GDM1 (cell line): ENCODE data around the gene ACTL8.
"Not testable (repeated sequence)": the region's sequence is repeated elsewhere in the genome, so short reads cannot be mapped to it uniquely, and the experiment has no call there.

Experiments
- DNase-seq: peaks from one replicate; lab custom pipeline; 2025; lab: John Stamatoyannopoulos, UW

ACTL8 gene

DNA sequence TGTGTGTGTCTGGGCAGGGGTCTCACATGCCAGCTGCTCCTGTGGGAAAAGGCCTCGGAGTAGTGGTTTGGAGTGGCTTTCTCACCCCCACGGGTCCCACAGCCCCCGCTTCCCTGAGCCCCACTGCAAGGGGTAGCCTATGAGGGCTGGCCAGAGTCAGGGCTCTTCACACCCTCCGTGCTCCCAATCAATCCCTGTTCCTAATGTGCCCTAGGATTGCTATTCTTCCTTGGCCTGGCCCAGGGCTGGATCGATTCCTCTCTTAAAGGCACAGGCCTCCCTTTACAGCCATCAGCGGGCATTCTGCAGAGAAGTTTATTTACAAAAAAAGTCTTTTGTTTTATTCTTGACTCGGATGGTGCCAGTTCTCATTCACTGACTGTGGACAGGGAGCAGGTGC is 19.3 kb upstream of the ACTL8 start:
- DNase-seq = no peak

DNA sequence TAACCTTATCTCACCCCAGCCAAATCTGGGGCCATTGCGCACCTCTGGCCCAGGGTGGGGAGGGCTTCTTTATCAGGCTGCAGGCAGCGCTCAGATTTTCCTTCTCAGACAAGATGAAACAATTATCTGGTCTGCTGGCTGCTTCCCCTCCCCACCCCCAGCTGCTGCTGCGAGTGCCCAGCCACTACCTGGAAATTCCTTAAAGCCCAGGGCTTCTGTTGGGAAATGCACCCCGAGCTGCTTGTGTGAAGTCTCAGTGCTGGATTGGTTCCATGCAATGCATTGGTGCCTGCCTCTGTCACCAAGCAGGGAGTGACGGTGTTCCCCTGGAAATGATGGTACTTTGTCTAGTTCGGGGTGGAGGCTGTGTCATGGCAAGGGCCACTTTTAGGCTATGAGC is 18.5 kb upstream of the ACTL8 start:
- DNase-seq = no peak

DNA sequence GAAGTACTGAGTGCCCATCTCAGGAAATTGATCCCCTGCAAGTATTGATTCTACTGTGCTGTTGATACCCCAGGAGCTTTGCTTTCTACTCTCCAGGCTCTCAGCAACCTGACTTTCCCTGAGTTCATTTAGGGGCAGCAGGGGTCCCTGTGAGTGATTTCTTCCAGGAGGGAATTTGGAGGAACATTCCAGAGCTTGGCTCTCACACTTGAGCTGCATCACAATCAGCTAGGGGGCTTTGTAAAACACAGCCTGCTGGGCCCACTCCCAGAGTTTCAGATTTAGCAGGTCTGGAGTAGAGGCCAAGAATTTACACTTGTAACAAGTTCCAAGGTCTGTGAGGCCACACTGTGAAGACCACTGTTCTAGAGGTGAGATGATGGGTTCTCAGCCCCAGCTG is 16.1 kb upstream of the ACTL8 start:
- DNase-seq = no peak

DNA sequence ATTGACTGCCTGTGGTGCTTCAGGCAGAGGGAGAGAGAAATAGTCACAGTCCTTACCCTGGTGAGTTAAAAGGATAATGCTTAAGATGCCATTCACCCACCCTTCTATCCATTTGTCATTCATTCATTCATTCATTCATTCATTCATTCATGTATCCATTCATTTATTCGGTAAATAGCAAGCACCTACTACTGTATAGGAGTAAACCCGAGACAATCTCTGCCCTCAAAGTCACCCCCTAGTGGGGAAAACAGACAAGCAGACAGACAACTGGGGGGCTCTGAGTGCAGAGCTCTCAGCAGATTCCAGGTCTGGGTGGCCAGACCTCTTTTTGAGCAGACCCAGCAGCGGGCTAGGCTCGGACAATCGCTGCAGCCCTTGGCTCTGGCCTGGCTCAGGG is 14.1 kb upstream of the ACTL8 start:
- DNase-seq = no peak

DNA sequence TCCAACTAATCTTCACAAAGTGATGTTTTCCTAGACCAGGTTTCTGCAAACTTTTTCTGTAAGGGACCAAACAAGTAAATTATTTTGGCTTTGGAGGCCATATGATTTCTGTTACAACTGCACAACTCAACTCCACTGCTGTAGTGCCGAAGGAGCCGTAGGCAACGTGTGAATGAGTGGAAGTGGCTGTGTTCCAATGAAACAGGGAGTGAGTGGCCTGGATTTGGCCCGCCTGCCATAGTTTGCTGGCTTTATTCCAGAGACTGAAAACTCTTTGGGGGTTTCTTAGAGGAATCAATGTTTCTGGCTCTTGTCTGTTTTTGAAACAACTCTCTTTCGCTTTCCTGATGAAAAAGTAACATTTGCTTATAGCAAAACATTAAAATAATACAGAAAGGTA is 12.6 kb upstream of the ACTL8 start:
- DNase-seq = no peak

DNA sequence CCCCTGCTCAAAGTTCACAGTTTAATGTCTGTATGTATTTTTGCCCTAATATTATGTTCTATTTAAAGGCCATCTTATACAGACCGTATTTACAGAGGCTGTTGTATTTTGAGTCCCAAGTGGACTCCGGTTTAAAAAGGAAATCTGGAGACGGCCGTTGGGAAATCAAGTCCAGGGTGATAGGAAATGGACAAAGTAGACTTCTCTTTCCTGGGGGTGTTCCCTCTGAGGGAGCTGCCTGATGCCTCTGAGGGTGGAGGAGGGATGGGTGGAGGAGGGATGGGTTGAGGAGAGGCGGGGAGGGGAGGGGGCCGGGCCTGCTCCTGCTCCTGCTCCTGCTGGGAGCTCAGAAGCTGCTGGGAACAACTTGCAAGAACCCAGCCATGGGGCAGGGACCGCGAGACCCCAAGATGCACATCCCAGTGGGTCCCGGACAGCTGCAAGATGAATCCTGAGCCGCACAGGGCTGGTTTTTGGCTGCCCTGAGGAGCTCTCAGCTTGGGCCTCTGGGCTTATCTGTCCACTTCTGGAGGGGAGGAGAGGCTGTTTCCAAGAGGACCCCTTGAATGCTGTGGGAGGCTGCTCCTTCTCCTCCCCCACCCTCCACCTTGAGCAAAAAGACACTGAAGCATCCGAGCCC is 12.0 kb upstream of the ACTL8 start:
- DNase-seq = no peak

DNA sequence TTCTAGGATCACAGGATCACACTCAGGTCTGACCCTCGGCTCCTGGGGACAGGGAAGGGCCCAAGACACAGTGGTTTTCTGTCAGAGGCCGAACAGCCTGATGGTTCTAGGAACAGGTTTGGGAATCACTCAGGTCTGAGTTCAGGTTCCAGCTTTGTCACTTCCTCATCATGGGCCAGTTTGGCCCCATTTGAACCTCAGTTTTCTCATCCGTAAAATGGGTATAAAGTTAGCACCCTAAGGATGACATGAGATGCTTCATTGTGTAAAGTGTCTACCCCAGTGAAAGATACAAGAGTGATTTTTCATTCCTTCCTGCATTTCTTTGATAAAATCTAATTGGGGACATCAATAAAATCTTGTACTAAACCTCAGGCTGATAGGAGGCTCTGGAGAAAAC is 11.2 kb upstream of the ACTL8 start:
- no peak for DNase-seq

DNA sequence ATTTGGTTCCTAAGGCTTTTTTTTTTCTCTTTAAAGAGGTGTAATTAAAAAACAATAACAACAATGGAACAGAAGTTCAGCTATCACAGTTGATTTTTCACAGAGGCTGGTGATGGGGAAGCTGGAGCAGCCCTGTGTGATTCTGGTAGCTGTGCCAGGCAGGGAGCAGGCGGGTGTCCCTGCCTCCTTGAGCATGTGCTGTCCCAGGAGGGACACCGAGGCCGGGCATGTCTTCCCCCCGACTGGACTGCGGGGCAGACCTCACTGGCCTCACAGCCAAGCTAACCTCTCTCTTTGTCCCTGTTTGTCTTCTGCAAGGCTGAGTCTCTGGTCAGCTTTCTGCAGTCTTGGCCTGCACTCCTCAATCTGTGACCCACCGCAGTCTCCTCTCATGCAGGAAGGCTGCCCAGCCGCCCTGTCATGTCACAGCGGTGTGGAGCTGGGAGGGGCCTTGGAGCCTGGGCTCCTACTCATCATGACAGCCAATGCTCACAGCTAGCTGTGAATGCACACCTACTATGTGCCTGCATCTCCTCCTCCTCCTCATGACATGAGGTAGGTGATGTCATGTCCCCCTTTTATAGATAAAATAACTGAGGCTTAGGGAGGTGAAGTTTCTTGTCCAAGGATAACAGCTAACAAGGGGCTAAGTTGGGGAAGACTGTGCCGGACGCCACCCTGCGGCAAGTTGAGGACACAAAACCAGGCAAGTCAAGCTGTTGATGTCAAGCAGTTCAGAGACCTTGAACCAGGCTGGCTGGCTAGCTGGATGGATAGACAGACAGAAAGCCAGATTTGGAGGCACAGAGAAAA is 10.3 kb upstream of the ACTL8 start:
- no peak for DNase-seq

DNA sequence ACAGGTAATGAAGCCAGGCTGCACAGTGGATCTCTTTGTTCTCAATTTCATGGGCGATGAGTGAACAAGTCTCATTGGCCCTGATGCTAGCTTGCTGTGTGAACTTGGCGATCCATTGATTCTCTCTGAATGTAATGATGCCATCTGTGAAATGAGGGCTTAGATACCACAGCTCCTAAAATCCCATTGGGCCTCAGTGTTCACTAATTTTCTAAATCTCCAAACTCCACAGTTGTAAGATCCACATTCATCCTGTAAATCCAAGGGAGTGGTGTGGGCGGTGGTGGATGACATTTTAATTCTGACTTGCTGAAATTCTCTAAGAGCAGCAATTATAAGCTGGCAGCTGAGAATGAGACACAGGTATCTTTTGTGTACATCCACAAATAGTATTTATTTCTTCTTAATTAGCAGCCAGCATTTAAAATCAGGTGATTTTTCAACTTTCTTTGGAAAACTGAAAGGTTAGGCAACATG is 9.6 kb upstream of the ACTL8 start:
- DNase-seq = no peak

DNA sequence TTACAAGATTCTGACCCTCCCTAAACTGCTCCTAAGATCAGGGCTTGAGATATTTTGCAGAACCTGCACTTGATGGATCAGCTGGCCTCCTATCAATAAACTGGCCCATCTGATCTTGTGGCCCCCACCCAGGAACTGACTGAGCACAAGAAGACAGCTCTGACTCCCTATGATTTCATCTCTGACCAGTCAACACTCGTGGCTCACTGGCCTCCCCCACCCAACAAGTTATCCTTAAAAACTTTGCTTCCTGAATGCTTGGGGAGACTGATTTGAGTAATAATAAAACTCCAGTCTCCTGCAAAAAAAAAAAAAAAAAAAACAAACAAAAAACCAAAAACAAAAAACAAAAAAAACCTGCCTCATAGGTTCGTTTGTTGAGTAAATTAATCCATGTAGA is 8.9 kb upstream of the ACTL8 start:
- DNase-seq = not testable (repeated sequence)

DNA sequence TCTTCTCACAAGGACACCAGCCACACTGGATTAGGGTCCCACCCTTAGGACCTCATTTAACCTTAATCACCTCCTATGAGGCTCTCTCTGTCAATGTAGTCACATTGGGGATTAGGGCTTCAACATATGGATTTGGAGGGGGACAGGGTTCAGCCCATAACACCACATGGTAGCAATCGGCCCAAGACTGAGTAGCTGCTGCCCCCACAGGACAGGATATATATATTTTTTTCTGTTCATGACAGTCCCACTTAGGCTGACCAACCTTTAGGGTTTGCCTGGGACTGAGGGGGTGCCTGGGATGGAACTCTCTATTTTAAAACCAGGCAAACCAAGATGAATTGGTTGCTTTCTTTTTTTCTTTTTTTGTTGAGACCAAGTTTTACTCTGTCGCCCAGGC is 8.2 kb upstream of the ACTL8 start:
- DNase-seq = no peak

DNA sequence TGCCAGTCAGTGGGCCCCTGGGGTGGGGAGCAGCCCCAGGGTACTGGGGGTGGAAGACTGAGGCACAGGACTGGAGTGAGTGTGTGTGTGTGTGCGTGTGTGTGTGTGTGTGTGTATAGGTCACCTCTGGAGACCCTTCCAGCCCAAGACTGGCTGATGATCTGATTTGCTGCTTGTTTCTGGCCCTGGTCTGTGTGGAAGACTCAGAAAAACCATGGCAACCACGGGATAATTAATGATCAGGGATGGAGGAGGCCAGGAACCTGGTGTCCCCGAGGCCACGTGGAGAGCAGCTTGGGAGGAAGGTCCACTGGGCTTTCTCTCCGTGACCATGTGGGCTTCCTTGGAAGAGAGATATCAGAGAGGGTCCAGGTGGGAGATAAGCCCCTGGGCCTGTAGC is 4.8 kb upstream of the ACTL8 start:
- DNase-seq = no peak

DNA sequence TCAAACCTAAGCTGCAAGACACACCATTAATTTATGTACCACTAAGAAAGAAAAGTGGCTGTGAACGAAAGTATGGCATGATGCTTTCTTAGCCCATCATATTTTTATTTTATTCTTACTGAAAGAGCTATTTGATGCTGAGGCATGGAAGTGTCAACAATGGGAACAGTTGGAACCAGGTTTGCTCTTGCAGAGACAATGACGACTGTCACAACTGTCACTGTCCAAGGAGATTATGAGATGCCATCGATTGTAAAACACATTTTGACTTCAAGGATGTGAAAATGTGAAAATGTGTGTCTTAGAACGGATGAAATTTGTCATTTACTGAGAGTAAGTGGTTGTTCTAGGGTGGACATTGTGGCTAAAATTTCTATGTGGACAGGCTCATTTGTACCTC is 2.8 kb upstream of the ACTL8 start:
- no peak for DNase-seq

DNA sequence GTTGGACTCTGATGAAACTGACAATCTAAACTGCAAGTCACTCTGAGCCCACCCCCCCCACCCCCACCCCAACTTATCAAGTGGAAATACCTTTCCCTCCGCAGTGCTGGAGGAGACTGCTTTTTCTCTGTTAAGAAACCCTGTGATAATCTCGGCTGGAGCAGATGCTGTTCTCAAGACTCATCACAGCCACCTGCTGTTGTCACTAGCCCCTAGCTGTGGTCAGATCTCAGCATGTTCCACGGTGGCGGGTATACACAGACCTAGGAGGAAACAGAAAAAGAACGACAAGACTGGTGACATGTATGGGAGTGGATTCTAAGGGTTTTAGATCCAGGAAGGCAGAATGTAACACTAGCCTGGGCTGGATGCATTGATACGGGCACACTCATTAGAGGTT is 2.3 kb downstream of the ACTL8 start:
- DNase-seq = no peak

DNA sequence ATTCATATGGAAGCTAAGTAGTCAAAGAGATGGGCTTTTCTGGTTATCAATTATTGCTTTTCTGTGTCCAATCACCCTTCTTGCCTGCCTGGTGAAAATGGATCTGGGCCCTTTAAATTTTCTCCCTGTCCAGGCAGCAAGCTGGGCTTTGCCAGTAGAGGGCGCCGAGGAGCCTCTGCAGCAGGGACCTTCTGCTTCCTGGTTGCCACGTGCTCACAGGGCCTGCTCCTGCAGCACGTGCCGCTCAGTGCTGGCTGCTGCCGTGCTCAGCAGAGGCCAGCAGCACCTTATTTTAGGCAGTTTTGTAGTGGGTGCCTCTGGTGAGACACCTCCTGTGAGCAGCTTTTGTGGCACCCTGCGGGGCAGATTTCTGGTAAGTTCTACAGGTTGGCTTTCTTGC is 4.0 kb downstream of the ACTL8 start:
- DNase-seq = no peak

DNA sequence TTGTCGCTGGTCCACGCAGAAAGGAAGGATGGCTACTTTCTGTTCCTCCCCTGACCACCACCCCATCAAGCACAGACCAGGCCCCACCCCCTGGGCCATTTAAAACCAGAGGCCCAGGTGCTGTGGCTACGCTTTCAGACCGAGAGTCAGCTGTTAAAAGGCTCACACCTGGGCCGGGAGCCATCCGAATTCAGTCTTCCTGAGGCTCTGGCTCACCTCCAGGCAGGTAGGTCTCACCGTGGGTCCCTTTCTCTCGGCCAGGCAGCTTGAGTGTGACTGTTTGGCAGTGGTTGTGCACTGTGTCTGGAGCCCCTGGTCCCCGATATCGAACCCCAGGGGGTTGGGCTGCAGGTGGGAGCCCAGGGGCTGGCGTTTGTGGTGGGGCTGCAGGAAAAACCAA is 7.2 kb downstream of the ACTL8 start:
- DNase-seq = no peak

DNA sequence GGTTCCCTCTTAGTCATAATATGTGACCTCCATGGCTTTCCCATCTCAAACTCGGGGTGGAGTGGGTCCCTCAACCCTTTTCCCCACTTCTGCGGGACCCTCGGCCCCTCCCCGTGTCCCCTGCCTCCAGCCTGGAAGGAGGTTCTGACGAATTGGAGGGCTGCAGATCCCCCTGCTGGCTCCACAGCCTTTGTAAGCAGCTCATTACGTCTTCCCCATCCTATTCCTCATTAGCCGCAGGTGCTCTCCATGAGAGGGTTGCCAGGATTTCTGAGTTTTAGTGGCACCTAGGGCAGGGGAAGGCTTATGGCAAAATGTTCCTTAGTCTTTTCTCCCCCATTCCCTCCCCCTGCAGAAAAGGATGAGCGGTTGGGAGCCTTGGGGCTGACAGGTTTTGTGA is 8.3 kb downstream of the ACTL8 start:
- DNase-seq = no peak

DNA sequence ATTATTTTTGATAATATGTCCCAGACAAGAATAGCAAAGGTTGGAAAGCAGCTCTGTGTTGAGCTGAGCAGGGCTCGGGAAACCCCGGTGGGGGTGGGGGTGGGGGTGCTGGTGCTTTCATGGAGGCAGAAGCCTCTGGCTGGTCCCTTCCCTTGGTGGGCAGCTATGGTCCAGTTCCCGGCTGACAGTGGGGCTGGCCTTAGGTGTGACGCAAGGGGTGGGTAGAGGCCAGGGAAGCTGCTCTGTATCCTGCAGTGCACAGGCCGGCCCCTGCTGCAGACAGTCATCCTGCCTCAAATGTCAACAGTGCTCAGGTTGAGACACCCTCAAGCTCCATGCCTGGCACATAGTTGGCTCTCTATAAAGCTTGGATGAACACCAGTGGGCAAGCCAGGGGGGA is 8.9 kb downstream of the ACTL8 start:
- no peak for DNase-seq

DNA sequence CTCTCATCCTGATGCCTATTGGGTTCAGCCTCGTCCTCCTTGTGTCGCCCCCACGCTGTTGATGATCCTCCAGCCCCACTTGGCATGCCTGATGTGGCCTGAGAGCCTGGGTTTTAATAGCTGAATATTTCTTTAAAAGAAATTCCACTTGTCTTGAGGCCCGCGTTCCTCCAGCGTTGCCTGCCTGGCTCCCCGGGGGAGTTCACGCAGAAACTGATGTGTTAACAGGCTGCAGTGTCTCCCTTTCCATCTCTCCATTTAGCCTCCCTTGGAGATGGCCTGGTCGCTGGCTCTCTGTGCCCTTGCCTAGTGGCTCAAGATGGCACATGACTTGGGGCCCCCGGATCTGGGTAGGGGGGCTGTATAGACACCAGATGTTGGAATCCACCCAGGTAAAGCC is 9.5 kb downstream of the ACTL8 start:
- no peak for DNase-seq

DNA sequence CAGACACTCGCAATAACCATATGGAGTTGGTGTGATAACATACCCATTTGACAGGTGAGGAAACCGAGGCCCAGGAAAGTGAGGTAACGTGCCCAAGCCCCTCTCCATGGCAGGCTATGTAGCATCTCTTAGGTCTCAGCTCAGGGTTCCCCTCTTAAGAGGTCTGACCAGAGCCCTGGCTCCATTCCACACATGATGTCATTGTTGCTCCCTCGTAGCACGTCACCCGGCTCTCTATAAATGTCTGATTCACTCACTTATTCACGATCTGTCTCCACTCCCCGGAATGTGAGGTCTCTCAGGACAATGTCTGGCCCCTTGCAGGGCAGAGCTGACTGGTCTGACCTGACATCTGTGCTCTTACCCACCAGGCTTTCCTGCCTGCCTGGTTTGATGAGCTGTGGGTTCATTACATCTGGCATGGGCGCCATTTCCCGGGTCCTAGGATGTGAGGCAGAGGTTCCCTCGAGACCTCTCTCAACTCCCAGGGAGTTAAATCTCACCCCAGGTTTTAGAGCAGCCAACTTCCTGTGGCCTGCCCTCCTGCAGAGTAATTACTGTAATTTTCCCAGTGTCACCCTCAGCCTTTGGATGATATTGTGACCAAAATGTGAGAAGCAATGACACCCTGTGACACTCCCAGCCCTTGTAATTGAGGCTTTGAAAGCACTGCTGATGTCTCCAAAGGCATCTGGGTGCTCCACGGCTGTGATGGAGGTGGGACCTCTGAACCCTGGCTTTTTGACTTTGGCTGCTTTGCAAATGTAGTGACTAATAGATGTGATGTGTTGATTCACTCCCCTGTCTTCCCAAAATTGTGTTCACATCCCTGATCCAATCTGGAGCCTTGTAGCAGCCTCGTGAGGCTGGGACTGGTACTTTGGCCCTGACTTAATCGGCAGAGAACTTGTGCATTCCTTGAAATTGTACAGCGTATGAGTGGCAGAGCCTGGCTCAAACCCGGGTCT is 10.6 kb downstream of the ACTL8 start:
- no peak for DNase-seq

DNA sequence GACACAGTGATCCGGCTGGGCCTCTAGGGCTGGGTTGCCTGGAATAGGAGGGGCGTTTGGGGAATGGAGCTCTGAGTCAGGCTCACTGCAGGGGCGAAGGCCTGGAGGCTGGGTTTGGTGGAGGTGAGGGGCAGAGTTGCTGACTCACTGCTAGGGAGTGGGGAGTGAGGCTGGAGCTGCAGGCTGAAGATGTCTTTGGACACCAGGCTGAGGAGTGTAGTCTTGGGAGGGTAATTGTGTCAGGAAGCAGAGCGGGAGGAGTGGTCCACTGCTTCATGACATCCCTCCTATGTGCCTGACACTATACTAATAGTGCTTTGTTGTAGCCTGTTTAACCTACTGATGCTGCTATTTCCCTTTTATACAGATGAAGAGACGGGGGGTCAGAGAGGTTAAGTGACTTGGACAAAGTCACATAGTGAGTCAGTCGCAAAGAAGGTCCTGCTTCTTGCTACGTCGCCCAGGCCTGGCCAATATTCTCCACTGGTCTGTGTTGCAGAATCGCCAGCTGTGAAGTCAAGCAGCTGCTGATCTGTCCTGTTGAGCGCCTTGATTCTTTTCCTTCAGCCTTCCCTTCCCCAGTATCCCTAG is 13.6 kb downstream of the ACTL8 start:
- no peak for DNase-seq

DNA sequence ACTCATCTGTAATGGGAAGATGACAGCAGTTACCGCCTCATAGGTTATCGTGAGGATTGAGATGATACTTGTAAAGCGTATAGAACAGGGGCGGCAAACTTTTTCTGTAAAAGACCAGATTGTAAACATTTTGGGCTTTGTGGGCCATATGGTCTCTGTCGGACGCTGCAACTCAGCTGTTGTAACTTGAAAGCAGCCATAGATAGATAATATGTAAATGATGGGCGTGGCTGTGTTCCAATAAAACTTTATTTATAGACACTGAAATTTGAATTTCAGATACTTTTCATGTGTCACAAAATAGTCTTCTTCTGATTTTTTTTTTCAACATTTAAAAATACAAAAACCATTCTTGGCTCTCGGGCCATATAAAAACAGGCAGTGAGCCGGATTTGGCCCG is 15.8 kb downstream of the ACTL8 start:
- DNase-seq = no peak
